ENCODE data around the gene RNF220.

The RNF220 gene

DNA sequence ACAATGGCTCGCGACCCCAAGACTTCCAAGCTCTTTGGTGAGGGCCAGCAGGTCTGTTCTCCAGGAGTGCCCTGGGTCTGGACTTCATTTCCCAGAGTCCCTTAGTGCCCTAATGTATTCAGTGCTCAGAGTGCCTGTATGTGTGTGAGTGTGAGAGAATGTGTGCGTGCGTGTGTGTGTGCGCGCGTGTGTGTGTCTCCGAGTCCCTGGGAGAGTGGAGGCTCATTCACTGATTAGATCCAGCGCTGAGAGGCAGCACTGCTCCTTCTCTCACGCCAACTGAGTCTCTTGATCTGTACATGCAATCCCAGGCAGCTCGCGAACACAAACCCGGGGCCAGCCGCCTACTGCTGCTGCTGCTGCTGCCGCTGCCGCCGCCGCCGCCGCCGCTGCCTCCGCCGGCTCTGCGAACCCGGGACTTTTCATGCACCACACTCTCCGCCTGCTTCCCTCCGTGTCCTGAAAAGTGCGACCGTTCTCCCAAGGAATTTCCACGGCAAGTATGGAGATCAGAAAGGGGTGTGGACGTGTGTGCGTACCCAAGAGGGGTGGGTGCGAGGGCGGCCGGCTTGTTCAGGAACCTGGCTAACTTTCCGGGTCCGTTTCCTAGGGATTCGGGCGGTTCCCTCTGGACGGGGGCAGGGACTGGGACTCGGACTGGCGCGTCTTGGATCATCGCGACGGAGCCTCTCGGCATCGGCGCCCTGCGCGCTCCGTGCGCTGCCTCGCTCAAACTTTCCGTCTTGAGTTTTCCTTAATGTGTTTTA is at the start of gene RNF220:
RNF220 (plus strand) TSS at position 225 of the 767 bp plus-strand sequence.
- peak; percentile 79 for DNase-seq
- H3K4me3 ChIP-seq (ENCODE audit: low read depth, low read length), result peak within 1 kb of the TSS; percentile 55
- H3K27ac ChIP-seq, result no peak within 1 kb of the TSS
- peaks cover 55% of the 10 kb centered on the region for H3K27me3 ChIP-seq (replicated peaks)
- TF ChIP-seq, protein P1, sequence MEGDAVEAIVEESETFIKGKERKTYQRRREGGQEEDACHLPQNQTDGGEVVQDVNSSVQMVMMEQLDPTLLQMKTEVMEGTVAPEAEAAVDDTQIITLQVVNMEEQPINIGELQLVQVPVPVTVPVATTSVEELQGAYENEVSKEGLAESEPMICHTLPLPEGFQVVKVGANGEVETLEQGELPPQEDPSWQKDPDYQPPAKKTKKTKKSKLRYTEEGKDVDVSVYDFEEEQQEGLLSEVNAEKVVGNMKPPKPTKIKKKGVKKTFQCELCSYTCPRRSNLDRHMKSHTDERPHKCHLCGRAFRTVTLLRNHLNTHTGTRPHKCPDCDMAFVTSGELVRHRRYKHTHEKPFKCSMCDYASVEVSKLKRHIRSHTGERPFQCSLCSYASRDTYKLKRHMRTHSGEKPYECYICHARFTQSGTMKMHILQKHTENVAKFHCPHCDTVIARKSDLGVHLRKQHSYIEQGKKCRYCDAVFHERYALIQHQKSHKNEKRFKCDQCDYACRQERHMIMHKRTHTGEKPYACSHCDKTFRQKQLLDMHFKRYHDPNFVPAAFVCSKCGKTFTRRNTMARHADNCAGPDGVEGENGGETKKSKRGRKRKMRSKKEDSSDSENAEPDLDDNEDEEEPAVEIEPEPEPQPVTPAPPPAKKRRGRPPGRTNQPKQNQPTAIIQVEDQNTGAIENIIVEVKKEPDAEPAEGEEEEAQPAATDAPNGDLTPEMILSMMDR (IDR thresholded peaks at IDR 0.05; ENCODE audit: low read depth, low read length, missing control alignments), result no peak
- in situ Hi-C loops (cut with HindIII; ENCODE audit: low pct_ligation_motif_present, low sequenced_read_pairs), result no loop called here
- H3K36me3 ChIP-seq (replicated peaks), result no peaks in the 10 kb centered on the region

- TF ChIP-seq, protein P1 (IDR thresholded peaks at IDR 0.05; ENCODE audit: low read depth, low read length, missing control alignments), result no peak
- no peaks in the 10 kb centered on the region for H3K36me3 ChIP-seq (replicated peaks)
- in situ Hi-C loops (cut with HindIII; ENCODE audit: low pct_ligation_motif_present, low sequenced_read_pairs), result no loop called here
- H3K4me3 ChIP-seq (ENCODE audit: low read depth, low read length), result peak overlapping the region; percentile 32
- no peaks in the 10 kb centered on the region for H3K27me3 ChIP-seq (replicated peaks)
- H3K27ac ChIP-seq, result no peak overlapping the region
- DNase-seq, result no peak
These were observed 49.3 kb upstream of the RNF220 start for GRCh38 chr1:44355582-44356305.

DNA sequence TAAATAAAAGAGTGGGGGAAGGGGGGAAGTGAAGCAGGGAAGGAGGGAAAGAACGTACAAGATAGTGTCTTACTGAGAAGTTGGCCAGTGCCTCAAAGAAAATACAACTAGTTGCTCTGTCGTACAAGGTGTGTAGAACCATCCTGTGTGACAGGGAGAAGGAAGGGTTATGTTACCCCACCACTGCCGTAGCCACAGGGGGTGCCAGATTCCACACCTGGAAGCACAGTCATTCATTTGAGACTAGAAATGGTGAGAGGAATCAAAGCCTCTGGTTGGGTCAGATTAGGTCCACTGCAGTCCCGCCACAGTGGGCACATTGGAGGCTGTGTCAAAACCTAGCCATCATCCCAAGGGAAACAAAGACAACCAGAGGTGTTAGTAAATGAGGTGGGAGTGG is 47.3 kb upstream of the RNF220 start:
- H3K36me3 ChIP-seq (replicated peaks), result no peaks in the 10 kb centered on the region
- in situ Hi-C loops (cut with HindIII; ENCODE audit: low pct_ligation_motif_present, low sequenced_read_pairs), result no loop called here

DNA sequence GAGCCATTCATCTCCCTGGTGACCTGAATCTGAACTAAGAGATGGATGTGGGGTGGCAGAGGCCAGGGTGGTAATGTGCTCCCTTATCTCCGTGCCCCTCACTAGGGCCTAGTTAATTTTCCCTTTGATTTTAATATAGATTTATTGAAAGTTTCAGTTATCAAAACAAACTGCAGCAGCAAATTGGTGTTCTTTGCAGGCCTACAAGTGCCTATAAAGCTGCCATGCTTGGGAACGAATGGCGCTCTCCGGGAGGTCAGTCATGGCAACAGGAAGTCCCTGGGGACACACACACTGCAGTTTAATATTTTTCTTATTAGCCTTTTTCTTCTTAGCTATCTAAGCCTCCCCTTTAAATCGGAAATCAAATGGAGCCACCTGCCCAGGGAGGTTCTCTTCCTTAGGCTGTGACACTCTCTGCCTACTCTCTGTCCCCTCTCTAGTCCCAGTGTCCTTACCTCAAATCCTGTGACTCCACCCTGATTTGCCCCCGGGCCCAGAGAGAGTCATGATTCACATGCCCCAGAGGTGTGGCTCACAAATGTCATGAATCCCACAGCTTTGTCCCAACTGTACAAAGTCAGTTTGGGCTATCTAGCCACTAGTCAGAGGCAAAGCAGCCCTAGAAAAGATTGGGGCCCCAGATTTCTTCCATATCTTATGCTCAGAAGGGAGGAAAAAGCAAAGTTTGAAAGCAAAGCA is 45.7 kb upstream of the RNF220 start:
- H3K36me3 ChIP-seq (replicated peaks), result no peaks in the 10 kb centered on the region
- in situ Hi-C loops (cut with HindIII; ENCODE audit: low pct_ligation_motif_present, low sequenced_read_pairs), result no loop called here
- no peak for DNase-seq
- no peak overlapping the region for H3K27ac ChIP-seq
- TF ChIP-seq, protein P1 (IDR thresholded peaks at IDR 0.05; ENCODE audit: low read depth, low read length, missing control alignments), result no peak
- no peak overlapping the region for H3K4me3 ChIP-seq (ENCODE audit: low read depth, low read length)
- no peaks in the 10 kb centered on the region for H3K27me3 ChIP-seq (replicated peaks)

More for the DNA sequence above, 47.3 kb upstream of the RNF220 start:
- TF ChIP-seq, protein P1 (IDR thresholded peaks at IDR 0.05; ENCODE audit: low read depth, low read length, missing control alignments), result no peak
- H3K27me3 ChIP-seq (replicated peaks), result no peaks in the 10 kb centered on the region
- no peak for DNase-seq
- H3K4me3 ChIP-seq (ENCODE audit: low read depth, low read length), result no peak overlapping the region
- no peak overlapping the region for H3K27ac ChIP-seq

DNA sequence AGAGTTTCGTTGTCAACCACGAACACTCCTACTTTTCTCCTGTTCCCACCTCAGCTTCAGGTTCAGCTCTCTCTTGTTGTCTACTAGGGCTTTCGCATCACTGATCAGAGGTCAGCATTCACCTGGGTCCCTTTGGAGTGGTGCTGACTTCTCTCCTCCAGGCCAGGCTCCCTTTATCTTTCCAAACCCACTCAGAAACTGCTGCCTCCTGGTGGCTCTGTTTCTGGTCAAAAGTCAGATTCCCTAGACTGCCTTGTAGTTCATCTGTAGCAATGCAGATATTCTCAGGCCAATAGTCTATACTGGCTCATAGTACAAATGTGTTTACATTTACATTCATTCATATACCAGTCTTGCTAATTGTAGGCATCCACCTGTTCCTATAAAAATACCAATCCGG is 43.6 kb upstream of the RNF220 start:
- Histone ChIP-seq H3K27me3 (replicated peaks) (peaks cover 2% of the 10 kb centered on the region), H3K27ac (no peak overlapping the region), H3K36me3 (replicated peaks) (no peaks in the 10 kb centered on the region), H3K4me3 (ENCODE audit: low read depth, low read length) (no peak overlapping the region)
- in situ Hi-C loops (cut with HindIII; ENCODE audit: low pct_ligation_motif_present, low sequenced_read_pairs), result no loop called here
- TF ChIP-seq, protein P1 (IDR thresholded peaks at IDR 0.05; ENCODE audit: low read depth, low read length, missing control alignments), result peak; percentile 54
- DNase-seq, result no peak
